Smooth muscle cell (in vitro differentiated cells): ENCODE results near the gene CELF2. TPM values are rescaled to one million over a fixed set of nuclear protein-coding genes. Genes with fewer than 3 reads are reported as not detected.

Experiments
- DNase-seq: peaks from one replicate; lab custom pipeline; 2025; ENCODE audit not compliant: unreplicated experiment; lab: John Stamatoyannopoulos, UW
- H2AFZ ChIP-seq: fragments of 200-600 bp; sonication (generic); 2 replicates; pipeline ENCODE4 v1.6.0; 2016; ENCODE audit warnings: antibody characterized with exemption, low read depth, mild to moderate bottlenecking
- H3F3A ChIP-seq: fragments of 200-600 bp; sonication (generic); 2 replicates; pipeline ENCODE4 v1.6.0; 2017; ENCODE audit warnings: antibody characterized with exemption, low read depth
- H3K27ac ChIP-seq: fragments of 200-600 bp; sonication (generic); 2 replicates; pipeline ENCODE4 v1.5.1; 2016; ENCODE audit warnings: low read depth, mild to moderate bottlenecking
- H3K27me3 ChIP-seq: fragments of 200-600 bp; sonication (generic); 2 replicates; pipeline ENCODE4 v1.6.1; 2016; ENCODE audit warnings: low read depth, mild to moderate bottlenecking
- H3K36me3 ChIP-seq: fragments of 200-600 bp; sonication (generic); 2 replicates; pipeline ENCODE4 v1.5.1; 2016; ENCODE audit warnings: low read depth
- H3K4me1 ChIP-seq: fragments of 200-600 bp; sonication (generic); 2 replicates; pipeline ENCODE4 v1.5.1; 2016; ENCODE audit warnings: low read depth
- H3K4me2 ChIP-seq: fragments of 200-600 bp; sonication (generic); 2 replicates; pipeline ENCODE4 v1.6.0; 2016; ENCODE audit warnings: mild to moderate bottlenecking
- H3K4me3 ChIP-seq: fragments of 200-600 bp; sonication (generic); 2 replicates; pipeline ENCODE4 v1.5.1; 2016; ENCODE audit warnings: mild to moderate bottlenecking
- H3K79me2 ChIP-seq: fragments of 200-600 bp; sonication (generic); 2 replicates; pipeline ENCODE4 v1.6.0; 2016; ENCODE audit warnings: low read depth, mild to moderate bottlenecking
- H3K9ac ChIP-seq: fragments of 200-600 bp; sonication (generic); 2 replicates; pipeline ENCODE4 v1.6.0; 2016; ENCODE audit warnings: low read depth
- H3K9me3 ChIP-seq: fragments of 200-600 bp; sonication (generic); replicated peaks from 2 replicates; pipeline ENCODE4 v1.5.1; 2016; ENCODE audit warnings: low read depth
- H4K20me1 ChIP-seq: fragments of 200-600 bp; sonication (generic); 2 replicates; pipeline ENCODE4 v1.6.0; 2016; ENCODE audit warnings: low read depth
- CTCF ChIP-seq: fragments of 200-600 bp; sonication (generic); IDR thresholded peaks from 2 replicates; pipeline ENCODE4 v1.5.1; 2017; ENCODE audit warnings: borderline replicate concordance, mild to moderate bottlenecking, antibody characterized with exemption; ENCODE audit not compliant: insufficient read depth, poor library complexity, severe bottlenecking
- WGBS: methylation state at CpG from one replicate; pipeline ENCODE4 v1.1.7; 2016; ENCODE audit warnings: low lambda C conversion rate; 5-methylcytosine and 5-hydroxymethylcytosine counted together
- polyA plus RNA-seq: library from polyadenylated mRNA; unstranded; fragments of >200 nt; fragmentation: Nextera tagmentation; extraction: Ambion mirVana; gene quantifications from 2 replicates; pipeline ENCODE4 v1.2.1, GENCODE V29; 2016
- total RNA-seq: library from RNA; depleted of rRNA; stranded (reverse); fragments of >200 nt; gene quantifications from 2 replicates; pipeline ENCODE4 v1.2.3, GENCODE V29; 2014

The CELF2 gene
- total and polyA plus RNA-seq, 2 experiments from 2014 or later: 3.0 to 4.7 TPM

- DNase-seq: no peak
These were observed 57.0 kb downstream of the CELF2 start for GRCh38 chr10:11074536-11075267.

GRCh38 chr10:11076221-11076620 lies 58.5 kb downstream of the CELF2 start:
- DNase-seq: no peak
- Histone ChIP-seq H3K4me1 (no peaks in the 10 kb centered on the region), H3K4me2 (no peak overlapping the region), H3K79me2 (no peaks in the 10 kb centered on the region), H3K27me3 (peaks cover 22% of the 10 kb centered on the region), H2AFZ (no peak overlapping the region), H3K9me3 (no peaks in the 10 kb centered on the region), H3K9ac (no peak overlapping the region), H3K27ac (no peak overlapping the region), H3K4me3 (no peak overlapping the region), H4K20me1 (no peaks in the 10 kb centered on the region), H3K36me3 (no peaks in the 10 kb centered on the region), H3F3A (no peaks in the 10 kb centered on the region)
- TF ChIP-seq CTCF: no peak
- 77% methylated on average over 4 of the region's 4 CpGs for WGBS

More at GRCh38 chr10:11074536-11075267, 57.0 kb downstream of the CELF2 start:
- Histone ChIP-seq H3K4me3 (no peak overlapping the region), H3F3A (no peaks in the 10 kb centered on the region), H4K20me1 (no peaks in the 10 kb centered on the region), H3K4me1 (no peaks in the 10 kb centered on the region), H2AFZ (no peak overlapping the region), H3K27ac (no peak overlapping the region), H3K9ac (no peak overlapping the region), H3K9me3 (no peaks in the 10 kb centered on the region), H3K36me3 (no peaks in the 10 kb centered on the region), H3K27me3 (peaks cover 22% of the 10 kb centered on the region), H3K79me2 (no peaks in the 10 kb centered on the region), H3K4me2 (no peak overlapping the region)
- TF ChIP-seq CTCF: no peak
- WGBS: 94% methylated on average over 4 of the region's 4 CpGs

GRCh38 chr10:11080564-11080984 lies 62.9 kb downstream of the CELF2 start:
- WGBS: 53% methylated on average over 3 of the region's 3 CpGs
- H3K79me2 ChIP-seq: no peaks in the 10 kb centered on the region
- no peak for TF ChIP-seq CTCF

GRCh38 chr10:11081408-11081807 lies 63.7 kb downstream of the CELF2 start:
- Histone ChIP-seq H3K9ac (no peak overlapping the region), H3K9me3 (no peaks in the 10 kb centered on the region), H3F3A (no peaks in the 10 kb centered on the region), H3K4me1 (no peaks in the 10 kb centered on the region), H3K79me2 (no peaks in the 10 kb centered on the region), H3K4me2 (no peak overlapping the region), H3K27me3 (peaks cover 19% of the 10 kb centered on the region), H3K36me3 (no peaks in the 10 kb centered on the region), H3K27ac (no peak overlapping the region), H3K4me3 (no peak overlapping the region), H4K20me1 (no peaks in the 10 kb centered on the region), H2AFZ (no peak overlapping the region)
- DNase-seq: no peak
- 61% methylated on average over 3 of the region's 3 CpGs for WGBS
- no peak for TF ChIP-seq CTCF

More at GRCh38 chr10:11080564-11080984, 62.9 kb downstream of the CELF2 start:
- no peak overlapping the region for H3K9ac ChIP-seq
- H3K27ac ChIP-seq: no peak overlapping the region
- peaks cover 22% of the 10 kb centered on the region for H3K27me3 ChIP-seq
- no peak overlapping the region for H3K4me2 ChIP-seq
- no peak overlapping the region for H3K4me3 ChIP-seq
- H3K9me3 ChIP-seq: no peaks in the 10 kb centered on the region
- H3F3A ChIP-seq: no peaks in the 10 kb centered on the region
- H2AFZ ChIP-seq: no peak overlapping the region
- H3K4me1 ChIP-seq: no peaks in the 10 kb centered on the region
- H4K20me1 ChIP-seq: no peaks in the 10 kb centered on the region
- H3K36me3 ChIP-seq: no peaks in the 10 kb centered on the region
- DNase-seq: no peak
